Activated CD4-positive, alpha-beta T cell treated with anti-CD3 and anti-CD28 coated beads, Interleukin-2, amount 50 U/mL, for 4 hours (primary cell): ENCODE data around the gene FCRL3.

ENCODE experiments used
- DNase-seq, 2 experiments: peaks; one replicate each; pipeline ENCODE4 v3.0.0-alpha.2; 2020

FCRL3 gene

GRCh38 chr1:157682710-157683437 is 17.7 kb downstream of the FCRL3 start:
- no peak for DNase-seq

- no peak for DNase-seq
Observed at GRCh38 chr1:157678721-157679120, 21.8 kb downstream of the FCRL3 start.

GRCh38 chr1:157673008-157673407 is 27.6 kb downstream of the FCRL3 start:
- DNase-seq: no peak

- no peak for DNase-seq
Observed at GRCh38 chr1:157671895-157672294, 28.7 kb downstream of the FCRL3 start.

GRCh38 chr1:157659576-157660247 is 40.9 kb downstream of the FCRL3 start:
- DNase-seq: no peak

- DNase-seq: no peak
Observed at GRCh38 chr1:157658571-157658970, 42.0 kb downstream of the FCRL3 start.

- DNase-seq: no peak
Observed at GRCh38 chr1:157653494-157653873, 47.1 kb downstream of the FCRL3 start.

GRCh38 chr1:157652859-157653493 is 47.6 kb downstream of the FCRL3 start:
- no peak for DNase-seq

- DNase-seq: no peak
Observed at GRCh38 chr1:157648317-157648716, 52.3 kb downstream of the FCRL3 start.

- no peak for DNase-seq
Observed at GRCh38 chr1:157646144-157646543, 54.4 kb downstream of the FCRL3 start.

GRCh38 chr1:157641177-157641576 is 59.4 kb downstream of the FCRL3 start:
- no peak for DNase-seq

GRCh38 chr1:157639800-157640199 is 60.8 kb downstream of the FCRL3 start:
- DNase-seq: no peak

- DNase-seq: no peak
Observed at GRCh38 chr1:157628773-157629172, 71.8 kb downstream of the FCRL3 start.
